ENCODE data around the gene ABCB8. TPM values are rescaled to one million over a fixed set of nuclear protein-coding genes. Genes with fewer than 3 reads are reported as not detected.

Gene ABCB8
- total and polyA plus RNA-seq, 2 donors (not counting 1 experiment from before 2014, with no cell fraction given): 41.4 to 69.7 TPM

GRCh38 chr7:151059367-151060112, 31.3 kb downstream of the ABCB8 start, which contains the start of gene SLC4A2:
TSS of gene SLC4A2 (plus strand) at chr7:151059589. CDS start at chr7:151061988, 2,399 bp downstream.
- Histone ChIP-seq H3K4me2 (replicated peaks; ENCODE audit: low read depth, low read length, poor library complexity, severe bottlenecking) (peak within 1 kb of the TSS; percentile 100), H3K36me3 (replicated peaks in 1 of 2; ENCODE audit: control extremely low read depth in 1 of 2, control insufficient read depth in 1 of 2, extremely low read depth in 1 of 2, insufficient read depth in 2 of 2, low read length in 1 of 2) (peaks cover 0 to 5% of the 10 kb centered on the region in 2 experiments), H2AFZ (ENCODE audit: insufficient read depth, low read depth, low read length, poor library complexity, severe bottlenecking) (peak within 1 kb of the TSS; percentile 98), H3K4me1 (ENCODE audit: control insufficient read depth in 2 of 2, insufficient read depth in 2 of 2, low read length in 2 of 2) (peaks cover 23 to 40% of the 10 kb centered on the region in 2 donors), H3K27me3 (replicated peaks in 1 of 4; ENCODE audit: control extremely low read depth in 1 of 4, control insufficient read depth in 3 of 4, insufficient read depth in 4 of 4, low read length in 3 of 4) (no peaks in the 10 kb centered on the region), H3K4me3 (ENCODE audit: control extremely low read depth in 1 of 5, extremely low read depth in 1 of 5, insufficient read depth in 1 of 5, low read depth in 2 of 5, low read length in 4 of 5) (peak within 1 kb of the TSS; percentile 67 to 90 (median 73)), H3K9ac (ENCODE audit: low read length) (peak within 1 kb of the TSS; percentile 89), H3K9me3 (ENCODE audit: control extremely low read depth in 1 of 3, control insufficient read depth in 2 of 3, insufficient read depth in 1 of 3, low read length in 2 of 3) (no peaks in the 10 kb centered on the region), H4K20me1 (ENCODE audit: control insufficient read depth, insufficient read depth, low read length, poor library complexity, severe bottlenecking) (peaks cover 32% of the 10 kb centered on the region), H3K27ac (ENCODE audit: low read length in 2 of 2) (peak within 1 kb of the TSS; percentile 79 to 82), H3K79me2 (ENCODE audit: control insufficient read depth, insufficient read depth, low read length) (peaks cover 37% of the 10 kb centered on the region)
- peaks cover 36% of the 10 kb centered on the region for H3K4me1 Mint-ChIP-seq
- peak within 1 kb of the TSS; percentile 96 for H3K4me3 Mint-ChIP-seq
- ChIA-PET POLR2A (interaction anchor here (0.7 to 1.0 kb wide), 2 partner anchors 24 to 732 kb away, joined by 3 to 7 read pairs; partner anchors contain the start of gene TMUB1), CTCF (interaction anchor here (1.3 to 2.2 kb wide), 2 partner anchors 21 to 51 kb away, joined by 4 to 6 read pairs; partner anchors contain the start of gene FASTK)
- intact Hi-C loops (cut with micrococcal nuclease): loop anchor here (1.0 to 5.0 kb wide), 4 partner anchors 21 to 1345 kb away; partner anchors contain the start of genes FASTK and REPIN1
- H3K9me3 Mint-ChIP-seq (ENCODE audit: insufficient read depth): no peaks in the 10 kb centered on the region
- DNase-seq: peak; percentile 87
- WGBS (ENCODE audit: insufficient coverage): under 1% methylated on average over 72 of the region's 75 CpGs
- no peaks in the 10 kb centered on the region for H3K27me3 Mint-ChIP-seq
- TF ChIP-seq CTCF (IDR thresholded peaks at IDR 0.05) (peak; percentile 82), EZH2 (IDR thresholded peaks at IDR 0.05; ENCODE audit: borderline replicate concordance, insufficient read depth, low read depth, low read length, poor library complexity, severe bottlenecking) (no peak)
- peak within 1 kb of the TSS; percentile 94 for H3K27ac Mint-ChIP-seq
- peak; percentile 35 for ATAC-seq (ENCODE audit: low read depth)

- peak overlapping the region in 1 of 2 donors; percentile 82 for H3K27ac ChIP-seq (ENCODE audit: low read length in 2 of 2)
- H3K4me2 ChIP-seq (replicated peaks; ENCODE audit: low read depth, low read length, poor library complexity, severe bottlenecking): peak overlapping the region; percentile 100
- no peak for ATAC-seq (ENCODE audit: low read depth)
- ChIA-PET CTCF (interaction anchor here (1.2 to 2.2 kb wide), 2 partner anchors 24 to 51 kb away, joined by 4 read pairs; no protein-coding TSS in a partner anchor), POLR2A (interaction anchor here (0.7 kb wide), 1 partner anchor 23 kb away, joined by 3 read pairs; the partner anchor contains the start of gene TMUB1)
- peaks cover 23 to 40% of the 10 kb centered on the region in 2 donors for H3K4me1 ChIP-seq (ENCODE audit: control insufficient read depth in 2 of 2, insufficient read depth in 2 of 2, low read length in 2 of 2)
- no peaks in the 10 kb centered on the region for H3K9me3 ChIP-seq (ENCODE audit: control extremely low read depth in 1 of 3, control insufficient read depth in 2 of 3, insufficient read depth in 1 of 3, low read length in 2 of 3)
- peak overlapping the region; percentile 96 for H3K4me3 Mint-ChIP-seq
- no peaks in the 10 kb centered on the region for H3K27me3 Mint-ChIP-seq
- WGBS (ENCODE audit: insufficient coverage): 1% methylated on average over 14 of the region's 17 CpGs
- peaks cover 32% of the 10 kb centered on the region for H4K20me1 ChIP-seq (ENCODE audit: control insufficient read depth, insufficient read depth, low read length, poor library complexity, severe bottlenecking)
- peak overlapping the region; percentile 50 for H3K27ac Mint-ChIP-seq
- H3K79me2 ChIP-seq (ENCODE audit: control insufficient read depth, insufficient read depth, low read length): peaks cover 37% of the 10 kb centered on the region
- H3K36me3 ChIP-seq (replicated peaks in 1 of 2; ENCODE audit: control extremely low read depth in 1 of 2, control insufficient read depth in 1 of 2, extremely low read depth in 1 of 2, insufficient read depth in 2 of 2, low read length in 1 of 2): peaks cover 0 to 11% of the 10 kb centered on the region in 2 experiments
- no peak for DNase-seq
- peaks cover 36% of the 10 kb centered on the region for H3K4me1 Mint-ChIP-seq
- no peaks in the 10 kb centered on the region for H3K27me3 ChIP-seq (replicated peaks in 1 of 4; ENCODE audit: control extremely low read depth in 1 of 4, control insufficient read depth in 3 of 4, insufficient read depth in 4 of 4, low read length in 3 of 4)
- peak overlapping the region; percentile 98 for H2AFZ ChIP-seq (ENCODE audit: insufficient read depth, low read depth, low read length, poor library complexity, severe bottlenecking)
- peak overlapping the region; percentile 89 for H3K9ac ChIP-seq (ENCODE audit: low read length)
- peak overlapping the region; percentile 27 to 90 (median 73) for H3K4me3 ChIP-seq (ENCODE audit: control extremely low read depth in 1 of 5, extremely low read depth in 1 of 5, insufficient read depth in 1 of 5, low read depth in 2 of 5, low read length in 4 of 5)
- intact Hi-C loops (cut with micrococcal nuclease): no loop called here
- TF ChIP-seq EZH2 (IDR thresholded peaks at IDR 0.05; ENCODE audit: borderline replicate concordance, insufficient read depth, low read depth, low read length, poor library complexity, severe bottlenecking): no peak
- peak; percentile 63 for TF ChIP-seq CTCF (IDR thresholded peaks at IDR 0.05)
- H3K9me3 Mint-ChIP-seq (ENCODE audit: insufficient read depth): no peaks in the 10 kb centered on the region
These were observed 31.8 kb downstream of the ABCB8 start for GRCh38 chr7:151060113-151060415.
